ENCODE results near the gene POU2F2. TPM values are rescaled to one million over a fixed set of nuclear protein-coding genes. Genes with fewer than 3 reads are reported as not detected.
A peak's percentile ranks its signal among the peaks of the same experiment; 100 is the strongest.

Gene POU2F2
- total and polyA plus RNA-seq, 9 of the 15 experiments (the other 6 are each of a cell fraction or from before 2014, with no cell fraction given), result 0.03 to 0.68 (median 0.14) TPM

DNA sequence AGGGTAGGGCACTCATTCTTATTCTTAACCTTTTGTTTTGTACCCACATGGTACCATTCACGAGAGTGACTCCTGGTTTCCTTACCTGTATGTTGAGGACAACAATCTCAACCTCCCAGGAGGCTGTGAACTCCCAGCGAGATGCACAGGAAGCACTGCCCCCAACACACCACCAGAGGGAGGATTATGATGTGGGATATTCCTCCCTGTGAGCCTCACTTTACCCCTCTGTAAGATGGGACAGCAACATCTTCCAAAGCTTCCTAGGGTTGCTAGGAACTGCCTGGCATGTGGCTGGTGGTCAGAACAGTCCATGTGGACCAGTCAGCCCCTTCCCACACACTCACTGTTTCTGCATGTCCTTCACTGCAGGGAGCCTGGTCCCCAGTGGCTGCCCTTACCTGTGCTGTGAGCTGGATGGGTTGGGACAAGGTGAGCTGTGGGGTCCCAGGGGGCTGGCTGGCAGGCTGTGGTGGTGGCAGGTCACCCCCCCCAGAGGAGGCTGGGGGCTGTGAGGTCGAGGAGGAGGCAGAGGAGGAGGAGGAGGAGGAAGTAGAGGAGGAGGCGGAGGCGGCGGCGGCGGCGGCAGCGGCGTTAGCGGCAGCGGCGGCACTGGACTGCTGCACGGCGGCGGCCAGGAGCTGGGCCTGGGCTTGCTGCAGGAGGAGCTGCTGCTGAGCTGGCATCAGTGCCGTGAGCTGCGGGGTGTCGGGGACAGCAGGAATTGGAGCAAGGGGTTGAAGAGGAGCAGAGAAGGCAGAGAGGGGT lies 15.8 kb downstream of the POU2F2 start:
- 17% methylated on average over 12 of the region's 20 CpGs for WGBS (ENCODE audit: insufficient coverage, low coverage, missing lambda C conversion rate)
- in situ Hi-C loops (cut with MboI), result loop anchor here (25.0 kb wide), 1 partner anchor 421 kb away; the partner anchor contains the start of gene CEACAM1
- TF ChIP-seq CTCF (IDR thresholded peaks at IDR 0.05 in 2 of 3, conservative IDR thresholded peaks at IDR 0.05 in 1 of 3; ENCODE audit: insufficient read depth in 2 of 3, low read depth in 1 of 3, low read length in 3 of 3) (peak in 1 of 3 experiments; percentile 41; a peak in 2 of 6 replicates), MTA1 (IDR thresholded peaks at IDR 0.05; ENCODE audit: borderline replicate concordance) (no peak), STAT5A (IDR thresholded peaks at IDR 0.05; ENCODE audit: borderline replicate concordance, low read length) (no peak), MXI1 (IDR thresholded peaks at IDR 0.05; ENCODE audit: low read depth, low read length) (no peak), SMARCA5 (IDR thresholded peaks at IDR 0.05) (0 out of 2 replicates have a peak, but pooled peaks have one; percentile 52), ARID3B (CRISPR knock-in tag; IDR thresholded peaks at IDR 0.05; ENCODE audit: borderline replicate concordance) (no peak), BCOR (IDR thresholded peaks at IDR 0.05) (peak; percentile 74), ZSCAN29 (IDR thresholded peaks at IDR 0.05) (no peak), ZNF586 (CRISPR knock-in tag; conservative IDR thresholded peaks at IDR 0.05) (no peak), DNMT1 (IDR thresholded peaks at IDR 0.05) (no peak), ETV1 (tag; conservative IDR thresholded peaks at IDR 0.05; ENCODE audit: low read depth) (no peak), RBM25 (IDR thresholded peaks at IDR 0.05; ENCODE audit: low read depth, low read length, severe bottlenecking) (peak; percentile 55), SREBF2 (CRISPR knock-in tag; IDR thresholded peaks at IDR 0.05) (no peak), HCFC1 (IDR thresholded peaks at IDR 0.05; ENCODE audit: low read depth, low read length) (no peak), FOXK1 (CRISPR knock-in tag; IDR thresholded peaks at IDR 0.05; ENCODE audit: borderline replicate concordance) (no peak), SIN3B (IDR thresholded peaks at IDR 0.05; ENCODE audit: low read depth) (no peak)
- TF ChIP-seq, protein P1, sequence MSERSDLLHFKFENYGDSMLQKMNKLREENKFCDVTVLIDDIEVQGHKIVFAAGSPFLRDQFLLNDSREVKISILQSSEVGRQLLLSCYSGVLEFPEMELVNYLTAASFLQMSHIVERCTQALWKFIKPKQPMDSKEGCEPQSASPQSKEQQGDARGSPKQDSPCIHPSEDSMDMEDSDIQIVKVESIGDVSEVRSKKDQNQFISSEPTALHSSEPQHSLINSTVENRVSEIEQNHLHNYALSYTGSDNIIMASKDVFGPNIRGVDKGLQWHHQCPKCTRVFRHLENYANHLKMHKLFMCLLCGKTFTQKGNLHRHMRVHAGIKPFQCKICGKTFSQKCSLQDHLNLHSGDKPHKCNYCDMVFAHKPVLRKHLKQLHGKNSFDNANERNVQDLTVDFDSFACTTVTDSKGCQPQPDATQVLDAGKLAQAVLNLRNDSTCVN (CRISPR knock-in tag; IDR thresholded peaks at IDR 0.05), result no peak
- TF ChIP-seq, protein P2, sequence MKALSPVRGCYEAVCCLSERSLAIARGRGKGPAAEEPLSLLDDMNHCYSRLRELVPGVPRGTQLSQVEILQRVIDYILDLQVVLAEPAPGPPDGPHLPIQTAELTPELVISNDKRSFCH (CRISPR knock-in tag; IDR thresholded peaks at IDR 0.05), result no peak
- TF ChIP-seq, protein P2 (tag; IDR thresholded peaks at IDR 0.05), result no peak

More for the DNA sequence above, 15.8 kb downstream of the POU2F2 start:
- CTCF ChIA-PET (ENCODE audit: low intra/inter-chr PET ratio), result no interaction called here
- POLR2A ChIA-PET, result no interaction called here
- no peak overlapping the region; a peak in 1 of 4 replicates for H3K9ac ChIP-seq (ENCODE audit: insufficient read depth in 1 of 2, low read depth in 2 of 2, low read length in 2 of 2)
- H3K36me3 ChIP-seq (ENCODE audit: control insufficient read depth, insufficient read depth, low read length), result no peaks in the 10 kb centered on the region
- BruUV-seq (replicated peaks), result no TSS peak
- no peak for ATAC-seq
- H3K27ac ChIP-seq (ENCODE audit: extremely low read depth, low read depth, low read length), result no peak overlapping the region
- no peaks in the 10 kb centered on the region for H3K9me3 ChIP-seq (replicated peaks; ENCODE audit: control insufficient read depth, insufficient read depth, low read depth, low read length)
- H3K4me1 ChIP-seq (replicated peaks in 1 of 2; ENCODE audit: control insufficient read depth in 2 of 2, insufficient read depth in 2 of 2, low read length in 2 of 2), result no peaks in the 10 kb centered on the region; a peak in 1 of 5 replicates
- FAIRE-seq, result no peak
- H4K20me1 ChIP-seq (replicated peaks; ENCODE audit: control insufficient read depth, insufficient read depth, low read length), result peaks cover 13% of the 10 kb centered on the region; the same call in 1 of the 2 replicates
- H3K27me3 ChIP-seq (ENCODE audit: control insufficient read depth in 2 of 2, insufficient read depth in 2 of 2, low read length in 2 of 2), result peaks cover 32 to 61% of the 10 kb centered on the region in 2 experiments
- no peak overlapping the region for H2AFZ ChIP-seq (ENCODE audit: low read depth, low read length)
- H3K4me2 ChIP-seq (ENCODE audit: insufficient read depth, low read length), result no peak overlapping the region
- H3K9me1 ChIP-seq (ENCODE audit: control insufficient read depth, insufficient read depth, low read length), result no peaks in the 10 kb centered on the region
- intact Hi-C loops (cut with micrococcal nuclease), result no loop called here
- peak in 1 of 4 experiments; percentile 36 for DNase-seq (ENCODE audit: extremely low read depth in 1 of 4, low spot score in 3 of 4)
- no peaks in the 10 kb centered on the region for H3K79me2 ChIP-seq (ENCODE audit: control insufficient read depth, insufficient read depth, low read length)
- H3K4me3 ChIP-seq, result no peak overlapping the region

All from K562 (cell line).